NCI-H2171 treated with DMSO at 0.1 percent for 48 hours (cell line): ENCODE results near the gene SLC25A18.
"Not testable (repeated sequence)": the region's sequence is repeated elsewhere in the genome, so short reads cannot be mapped to it uniquely, and the experiment has no call there.

Source experiments
- DNase-seq: peaks from one replicate; lab custom pipeline; 2025; lab: John Stamatoyannopoulos, UW

The SLC25A18 gene, protein sequence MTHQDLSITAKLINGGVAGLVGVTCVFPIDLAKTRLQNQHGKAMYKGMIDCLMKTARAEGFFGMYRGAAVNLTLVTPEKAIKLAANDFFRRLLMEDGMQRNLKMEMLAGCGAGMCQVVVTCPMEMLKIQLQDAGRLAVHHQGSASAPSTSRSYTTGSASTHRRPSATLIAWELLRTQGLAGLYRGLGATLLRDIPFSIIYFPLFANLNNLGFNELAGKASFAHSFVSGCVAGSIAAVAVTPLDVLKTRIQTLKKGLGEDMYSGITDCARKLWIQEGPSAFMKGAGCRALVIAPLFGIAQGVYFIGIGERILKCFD

DNA sequence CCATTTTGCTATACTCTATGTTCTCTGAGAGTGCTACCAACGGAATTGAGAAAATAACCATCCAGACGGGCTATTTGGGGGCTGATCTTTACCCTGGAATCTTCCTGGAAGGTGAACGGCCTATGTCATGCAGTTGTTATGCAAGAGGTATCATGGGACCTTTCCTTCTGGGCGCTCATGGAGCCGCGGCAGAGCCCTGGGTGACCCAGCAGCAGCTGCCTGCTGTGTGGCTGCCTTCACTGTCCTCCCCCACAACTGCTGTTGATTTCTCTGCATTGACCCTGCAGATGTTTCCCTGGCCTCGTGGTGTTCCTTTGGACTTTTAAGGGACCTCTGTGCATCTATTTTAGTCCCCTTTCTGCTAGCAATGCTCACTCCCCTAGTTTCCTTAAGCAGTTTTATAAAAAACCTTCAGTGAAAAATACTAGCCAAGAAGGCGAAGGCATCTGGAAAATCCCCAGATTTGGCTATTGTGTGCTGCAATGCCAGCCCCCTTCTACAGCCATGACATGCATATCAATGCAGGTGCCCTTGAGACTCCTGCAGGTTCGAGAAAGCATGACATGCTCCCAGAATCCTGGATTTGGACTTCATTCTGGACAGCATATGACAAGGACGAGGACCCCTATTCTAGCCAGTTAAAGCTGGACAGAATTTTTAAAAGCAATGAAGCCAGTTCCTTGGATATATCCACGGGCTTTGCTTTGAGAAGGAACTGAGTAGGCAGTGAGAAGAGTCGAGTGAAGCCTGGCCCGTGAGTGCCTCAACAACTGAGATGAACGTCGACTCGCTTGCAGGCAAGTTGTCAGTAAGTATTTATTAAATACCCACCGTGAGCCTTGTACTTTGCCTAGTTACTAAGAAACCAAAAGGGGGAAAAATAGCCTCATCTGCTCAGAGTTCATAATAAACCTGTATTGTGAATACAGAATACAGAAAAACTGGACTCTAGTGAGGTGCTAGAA lies at the start of gene SLC25A18:
TSS of gene SLC25A18 (plus strand) at position 593 of the 965 bp plus-strand sequence. CDS start 16,447 bp downstream, outside the sequence.
- peak; percentile 29 for DNase-seq

DNA sequence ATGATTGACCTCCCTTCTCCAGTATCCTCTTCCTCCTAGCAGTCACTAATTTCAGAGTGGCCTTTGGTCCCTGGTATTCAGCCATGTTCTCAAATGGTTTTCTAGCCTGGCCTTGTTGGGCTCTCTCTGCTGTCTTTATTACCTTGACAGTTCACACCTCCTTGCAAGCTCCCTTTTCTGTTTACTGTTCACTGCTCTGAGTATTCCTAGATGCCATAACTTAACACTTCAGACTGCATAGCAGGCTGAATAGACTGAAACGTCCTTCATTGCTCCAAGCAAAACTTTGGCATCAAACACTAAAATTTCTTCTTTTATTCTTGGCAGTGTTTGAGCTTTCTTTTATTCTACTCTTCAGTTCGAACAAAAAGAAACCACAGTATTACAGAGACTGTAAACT lies 49.7 kb upstream of the SLC25A18 start:
- DNase-seq = no peak

DNA sequence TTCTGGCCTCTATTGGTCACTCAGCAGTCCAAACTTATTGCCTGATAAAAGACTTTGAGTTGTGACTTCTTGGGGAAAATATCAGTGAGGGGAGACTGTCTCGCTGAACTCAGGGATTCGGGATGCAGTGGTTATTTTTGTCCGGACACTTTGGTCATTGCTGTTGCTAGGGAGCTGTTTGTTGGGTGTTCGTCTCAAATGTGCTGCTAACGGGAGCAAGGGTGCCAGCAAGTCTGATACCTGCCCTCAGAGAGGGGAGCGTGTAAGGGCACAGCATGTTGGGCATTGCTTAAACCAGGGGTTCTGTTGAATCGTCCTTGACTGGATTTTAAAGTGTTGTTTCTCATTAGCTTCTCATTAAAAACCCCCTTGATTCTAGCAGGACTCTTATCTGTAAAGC lies 49.2 kb upstream of the SLC25A18 start:
- no peak for DNase-seq

DNA sequence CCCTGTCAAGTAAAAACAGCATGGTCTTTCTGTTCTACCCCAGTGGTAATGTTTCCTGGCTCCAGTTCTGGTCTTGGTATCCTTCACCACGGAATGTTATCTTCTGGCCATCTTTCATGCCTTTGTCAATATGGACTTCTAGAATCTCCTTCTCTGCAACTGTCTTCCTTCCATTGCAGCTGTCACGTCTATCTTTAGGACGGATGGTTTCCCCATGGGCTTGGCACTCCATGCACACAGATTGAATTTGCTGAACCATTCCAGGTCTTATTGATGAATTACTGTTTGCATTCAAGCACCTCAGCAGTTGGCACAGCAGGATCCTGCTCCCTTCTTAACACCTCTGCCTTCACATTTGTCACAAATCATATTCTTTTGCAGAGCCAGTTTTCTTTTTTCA lies 44.9 kb upstream of the SLC25A18 start:
- peak; percentile 25 for DNase-seq

DNA sequence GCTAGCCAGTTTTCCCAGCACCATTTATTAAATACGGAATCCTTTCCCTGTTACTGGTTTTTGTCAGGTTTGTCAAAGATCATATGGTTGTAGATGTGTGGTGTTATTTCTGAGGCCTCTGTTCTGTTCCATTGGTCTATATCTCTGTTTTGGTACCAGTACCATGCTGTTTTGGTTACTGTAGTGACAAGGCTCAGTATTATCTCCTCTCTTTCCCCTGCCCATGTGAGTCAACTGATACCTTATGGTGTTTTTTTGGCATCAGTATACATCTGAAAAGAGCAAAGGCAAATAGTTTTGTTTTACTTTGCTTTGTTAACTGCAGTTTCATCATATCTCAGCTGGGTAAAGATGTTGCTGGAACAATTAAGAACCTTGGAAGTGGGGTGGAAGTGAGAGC lies 41.3 kb upstream of the SLC25A18 start:
- not testable (repeated sequence) for DNase-seq

DNA sequence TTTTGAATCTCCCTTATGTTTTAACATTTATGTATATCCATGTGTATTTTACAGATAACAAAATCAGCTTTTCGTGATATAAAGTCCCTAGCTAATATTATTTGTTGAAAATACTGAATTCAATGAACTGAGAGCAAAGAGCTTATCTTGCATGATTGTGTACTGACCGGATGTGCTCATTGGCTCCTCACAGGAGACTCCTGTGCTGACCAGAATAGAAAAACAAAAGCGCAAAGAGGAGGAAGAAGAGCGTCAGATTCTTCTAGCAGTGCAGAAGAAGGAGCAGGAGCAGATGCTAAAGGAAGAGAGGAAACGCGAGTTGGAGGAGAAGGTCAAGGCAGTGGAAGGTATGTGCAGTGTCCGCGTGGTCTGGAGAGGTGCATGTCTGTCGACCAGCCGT lies 39.4 kb upstream of the SLC25A18 start:
- DNase-seq = no peak

DNA sequence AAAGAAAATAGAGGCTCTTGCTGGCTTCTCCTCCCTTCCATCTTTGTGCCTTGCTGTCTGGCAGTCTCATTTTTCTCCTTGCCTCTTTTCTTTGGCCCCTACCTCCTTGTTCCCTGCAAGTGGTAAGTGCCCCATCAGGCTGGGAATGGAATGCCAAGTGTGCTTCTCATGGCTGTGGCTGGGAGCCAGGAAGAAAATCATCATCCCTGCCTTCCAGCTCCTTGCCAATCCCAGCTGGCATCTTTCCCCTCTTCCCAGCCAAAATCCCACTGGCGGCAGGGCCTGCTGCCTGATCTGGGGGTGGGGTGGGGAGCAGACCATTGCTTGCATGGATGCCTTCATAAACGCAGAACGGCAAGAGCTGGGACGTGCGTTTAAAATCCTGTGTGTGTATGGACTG lies 27.0 kb upstream of the SLC25A18 start:
- DNase-seq = peak; percentile 60

DNA sequence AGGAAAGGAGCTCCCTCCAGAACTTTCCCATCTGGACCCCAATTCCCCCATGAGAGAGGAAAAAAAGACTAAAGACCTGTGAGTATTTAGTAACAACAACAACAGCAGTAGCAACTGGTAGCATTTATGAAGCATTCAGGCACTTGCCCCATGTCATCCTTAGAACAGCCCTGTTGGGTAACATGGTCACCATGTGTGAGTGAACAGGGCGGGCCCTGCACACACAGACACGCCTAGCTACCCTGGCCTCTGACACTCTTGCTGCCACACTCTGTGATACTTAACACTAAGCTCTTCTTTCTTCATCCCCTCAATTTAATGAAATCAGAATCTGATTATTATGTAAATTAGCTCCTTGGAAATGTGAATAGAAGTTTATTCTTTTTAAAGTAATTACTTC lies 26.1 kb upstream of the SLC25A18 start:
- no peak for DNase-seq

DNA sequence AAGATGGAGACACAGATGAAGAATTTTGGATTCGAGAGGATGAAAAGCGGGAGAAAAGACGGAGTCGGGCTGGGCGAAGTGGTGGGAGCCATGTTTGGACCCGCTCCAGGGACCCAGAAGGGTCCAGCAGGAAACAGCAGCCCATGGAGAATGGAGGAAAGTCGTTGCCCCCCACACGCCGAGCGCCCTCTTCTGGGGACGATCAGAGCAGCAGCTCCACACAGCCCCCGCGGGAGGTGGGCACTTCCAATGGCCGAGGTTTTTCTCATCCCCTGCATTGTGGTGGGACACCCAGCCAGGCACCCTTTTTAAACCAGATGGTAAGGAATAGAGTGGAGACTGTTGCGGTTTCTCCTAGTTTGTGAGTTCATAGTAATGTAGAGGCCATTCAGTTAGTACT lies 22.8 kb upstream of the SLC25A18 start:
- no peak for DNase-seq

DNA sequence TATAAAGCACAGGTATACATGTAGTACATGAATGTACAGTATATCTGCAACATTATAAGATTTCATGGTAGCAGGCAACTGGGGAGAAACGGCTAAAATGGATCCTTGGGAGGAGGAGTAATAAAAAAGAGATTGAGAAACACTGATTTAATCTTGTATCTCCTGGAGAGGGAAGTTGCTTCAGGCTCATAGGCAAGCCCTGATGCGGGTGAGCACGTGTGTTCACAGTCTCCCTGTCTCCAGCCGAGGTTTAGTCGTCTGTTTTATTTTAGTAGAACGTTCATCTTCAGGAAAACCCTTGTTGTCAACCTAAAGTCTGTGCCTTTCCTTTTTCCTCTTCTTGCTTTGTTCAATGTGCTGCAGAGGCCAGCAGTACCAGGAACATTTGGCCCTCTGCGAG lies 21.8 kb upstream of the SLC25A18 start:
- no peak for DNase-seq

DNA sequence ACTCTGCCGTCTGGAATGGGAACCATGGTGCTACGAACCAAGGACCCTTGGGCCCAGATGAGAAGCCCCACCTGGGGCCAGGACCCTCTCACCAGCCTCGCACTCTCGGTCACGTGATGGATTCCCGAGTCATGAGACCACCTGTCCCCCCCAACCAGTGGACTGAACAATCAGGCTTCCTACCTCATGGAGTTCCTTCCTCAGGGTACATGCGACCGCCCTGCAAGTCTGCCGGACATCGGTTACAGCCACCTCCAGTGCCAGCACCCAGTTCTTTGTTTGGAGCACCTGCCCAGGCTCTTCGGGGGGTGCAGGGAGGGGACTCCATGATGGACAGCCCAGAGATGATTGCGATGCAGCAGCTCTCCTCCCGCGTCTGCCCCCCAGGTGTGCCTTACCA lies 20.8 kb upstream of the SLC25A18 start:
- DNase-seq = no peak

DNA sequence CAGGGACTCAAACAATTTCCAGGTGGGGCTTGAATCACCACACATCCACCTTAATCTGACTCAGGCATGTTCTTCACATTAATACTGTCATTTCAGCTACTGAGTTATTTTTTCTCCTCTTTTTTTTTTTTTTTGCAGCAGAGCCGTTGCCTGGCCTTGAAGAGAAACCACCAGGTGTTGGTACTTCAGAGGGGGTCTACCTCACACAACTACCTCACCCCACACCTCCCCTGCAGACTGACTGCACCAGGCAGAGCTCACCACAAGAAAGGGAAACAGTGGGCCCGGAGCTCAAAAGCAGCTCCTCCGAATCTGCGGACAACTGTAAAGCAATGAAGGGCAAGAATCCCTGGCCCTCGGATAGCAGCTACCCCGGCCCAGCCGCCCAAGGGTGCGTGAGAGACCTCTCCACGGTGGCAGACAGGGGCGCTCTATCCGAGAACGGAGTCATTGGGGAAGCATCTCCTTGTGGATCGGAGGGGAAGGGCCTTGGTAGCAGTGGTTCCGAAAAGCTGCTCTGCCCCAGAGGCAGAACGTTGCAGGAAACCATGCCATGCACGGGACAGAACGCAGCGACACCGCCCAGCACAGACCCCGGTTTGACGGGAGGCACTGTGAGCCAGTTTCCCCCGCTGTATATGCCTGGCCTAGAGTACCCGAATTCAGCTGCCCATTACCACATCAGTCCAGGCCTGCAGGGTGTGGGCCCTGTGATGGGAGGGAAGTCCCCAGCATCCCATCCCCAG lies 15.1 kb upstream of the SLC25A18 start:
- DNase-seq = no peak

DNA sequence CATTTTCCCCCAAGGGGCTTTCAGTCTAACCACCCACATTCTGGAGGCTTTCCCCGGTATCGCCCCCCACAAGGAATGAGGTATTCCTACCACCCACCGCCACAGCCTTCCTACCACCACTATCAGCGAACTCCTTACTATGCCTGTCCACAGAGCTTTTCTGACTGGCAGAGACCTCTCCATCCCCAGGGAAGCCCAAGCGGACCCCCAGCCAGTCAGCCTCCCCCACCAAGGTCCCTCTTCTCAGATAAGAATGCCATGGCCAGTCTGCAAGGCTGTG lies 14.6 kb upstream of the SLC25A18 start:
- DNase-seq = no peak

DNA sequence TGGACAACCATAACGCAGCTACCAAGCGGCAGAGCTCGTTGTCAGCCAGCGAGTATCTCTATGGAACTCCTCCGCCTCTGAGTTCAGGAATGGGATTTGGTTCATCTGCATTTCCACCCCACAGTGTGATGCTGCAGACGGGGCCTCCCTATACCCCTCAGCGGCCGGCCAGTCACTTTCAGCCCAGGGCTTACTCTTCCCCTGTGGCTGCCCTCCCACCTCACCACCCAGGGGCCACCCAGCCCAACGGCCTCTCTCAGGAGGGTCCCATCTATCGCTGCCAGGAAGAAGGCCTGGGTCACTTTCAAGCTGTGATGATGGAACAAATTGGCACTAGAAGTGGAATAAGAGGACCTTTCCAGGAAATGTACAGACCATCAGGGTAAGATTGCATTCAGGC lies 14.1 kb upstream of the SLC25A18 start:
- no peak for DNase-seq

DNA sequence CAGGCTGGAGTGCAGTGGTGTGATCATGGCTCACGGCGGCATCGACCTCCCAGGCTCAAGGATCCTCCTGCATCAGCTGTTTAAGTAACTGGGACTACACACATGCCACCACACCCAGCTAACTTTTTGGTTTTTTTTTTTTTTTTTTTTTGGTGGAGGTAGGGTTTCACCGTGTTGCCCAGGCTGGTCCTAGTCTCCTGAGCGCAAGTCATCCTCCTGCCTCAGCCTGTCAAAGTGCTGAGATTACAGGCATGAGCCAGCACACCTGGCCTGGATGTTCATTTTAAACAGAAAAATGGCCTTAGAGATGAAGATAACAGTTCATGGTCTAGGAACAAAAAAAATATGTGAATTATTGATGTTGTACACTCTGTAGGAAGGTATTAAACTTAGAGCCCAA lies 13.6 kb upstream of the SLC25A18 start:
- peak; percentile 81 for DNase-seq

DNA sequence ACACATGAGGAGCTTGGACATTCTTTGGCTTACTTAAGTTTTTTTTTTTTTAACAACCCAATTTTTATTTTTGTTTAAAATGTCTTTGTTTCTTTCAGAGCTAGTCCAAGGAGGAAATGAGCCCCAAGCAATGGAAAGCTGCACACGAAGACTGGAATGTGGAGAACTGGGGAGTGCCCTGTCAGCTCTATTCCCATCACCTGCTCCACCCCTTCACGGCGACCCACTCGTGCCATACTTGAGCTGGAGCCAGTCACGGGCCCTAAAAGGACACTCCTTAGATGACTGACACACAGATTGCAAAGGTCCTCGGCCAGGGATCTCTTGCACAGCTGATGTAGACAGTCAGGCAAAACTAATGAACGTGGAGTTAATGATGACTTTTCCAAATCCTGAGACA lies 10.6 kb upstream of the SLC25A18 start:
- no peak for DNase-seq

DNA sequence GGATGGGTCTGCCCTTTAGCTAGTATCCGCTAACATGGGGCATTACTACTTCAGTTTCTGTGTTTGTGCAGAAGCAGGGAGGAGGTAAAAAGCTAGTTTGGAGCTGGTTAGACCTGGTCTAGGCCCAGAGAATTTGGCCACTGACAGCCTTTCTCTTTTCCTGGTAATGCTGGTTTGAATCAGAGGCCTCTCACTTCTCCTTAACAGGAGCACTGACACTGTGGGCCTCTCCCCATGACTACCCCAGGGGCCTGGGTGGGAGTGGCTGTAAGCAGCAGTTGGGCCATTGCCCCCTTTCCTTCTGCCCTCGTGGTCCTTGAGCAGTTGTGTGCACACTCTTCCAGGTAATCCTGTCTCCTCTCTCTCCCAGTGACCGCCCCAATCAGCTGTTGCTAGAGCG lies 8.5 kb upstream of the SLC25A18 start:
- no peak for DNase-seq

DNA sequence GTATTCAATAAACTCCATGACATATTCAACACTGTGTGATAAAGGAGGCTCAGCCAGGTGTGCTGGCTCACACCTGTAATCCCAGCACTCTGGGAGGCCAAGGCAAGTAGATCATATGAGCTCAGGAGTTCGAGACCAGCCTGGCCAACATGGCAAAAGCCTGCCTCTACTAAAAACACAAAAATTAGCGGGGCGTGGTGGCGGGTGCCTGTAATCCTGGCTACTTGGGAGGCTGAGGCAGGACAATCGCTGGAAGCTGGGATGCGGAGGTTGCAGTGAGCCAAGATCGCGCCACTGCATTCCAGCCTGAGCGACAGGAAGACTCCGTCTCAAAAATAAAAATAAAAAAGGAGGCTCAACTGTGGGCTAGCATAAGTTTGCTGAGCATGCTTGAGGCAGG lies 4.1 kb upstream of the SLC25A18 start:
- DNase-seq = no peak

DNA sequence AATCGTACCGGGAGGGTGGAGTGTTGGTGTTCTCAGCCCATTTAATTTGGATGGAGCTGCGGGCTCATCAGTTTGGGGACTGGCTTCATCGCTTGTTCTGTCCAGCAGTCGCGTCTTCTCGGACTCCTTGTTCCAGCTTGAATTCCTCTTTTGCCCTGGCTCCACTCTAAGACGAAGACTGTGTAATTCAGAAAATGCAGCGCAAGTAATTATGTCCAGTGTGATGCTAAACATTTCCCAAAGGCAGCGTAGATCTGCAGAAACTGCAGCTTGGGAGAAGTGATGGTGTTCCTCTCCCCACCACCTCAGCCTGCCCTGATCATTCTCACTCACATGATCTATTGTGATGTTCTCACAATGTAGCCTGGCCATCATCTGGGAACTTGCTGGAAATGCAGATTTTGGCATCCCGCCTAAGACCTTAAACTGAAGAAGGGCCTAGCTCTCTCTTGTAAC lies 666 bp downstream of the SLC25A18 start:
- no peak for DNase-seq

DNA sequence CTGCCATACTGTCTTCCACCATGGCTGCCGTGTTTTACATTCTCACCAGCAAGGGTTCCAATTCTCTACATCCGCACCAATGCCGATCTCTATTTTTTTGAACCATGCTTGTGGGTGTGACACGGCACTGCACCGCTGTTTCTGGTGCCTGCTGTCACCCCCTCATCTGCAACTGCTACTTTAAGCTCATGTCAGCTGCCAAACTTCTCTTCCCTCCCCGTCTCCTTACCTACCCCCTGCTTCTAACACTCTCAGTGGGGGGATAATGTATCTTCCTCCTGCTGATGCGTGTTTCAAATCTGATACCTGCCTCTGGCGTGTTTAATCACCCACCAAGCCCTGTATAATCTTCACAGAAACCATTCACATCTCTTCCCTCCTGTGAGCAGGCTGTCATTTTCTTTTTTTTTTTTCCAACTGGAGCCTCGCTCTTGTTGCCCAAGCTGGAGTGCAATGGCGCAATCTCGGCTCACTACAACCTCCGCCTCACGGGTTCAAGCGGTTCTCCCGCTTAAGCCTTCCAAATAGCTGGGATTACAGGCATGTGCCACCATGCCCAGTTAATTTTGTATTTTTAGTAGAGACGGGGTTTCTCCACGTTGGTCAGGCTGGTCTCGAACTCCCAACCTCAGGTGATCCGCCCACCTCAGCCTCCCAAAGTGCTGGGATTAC lies 2.9 kb downstream of the SLC25A18 start:
- peak; percentile 58 for DNase-seq

DNA sequence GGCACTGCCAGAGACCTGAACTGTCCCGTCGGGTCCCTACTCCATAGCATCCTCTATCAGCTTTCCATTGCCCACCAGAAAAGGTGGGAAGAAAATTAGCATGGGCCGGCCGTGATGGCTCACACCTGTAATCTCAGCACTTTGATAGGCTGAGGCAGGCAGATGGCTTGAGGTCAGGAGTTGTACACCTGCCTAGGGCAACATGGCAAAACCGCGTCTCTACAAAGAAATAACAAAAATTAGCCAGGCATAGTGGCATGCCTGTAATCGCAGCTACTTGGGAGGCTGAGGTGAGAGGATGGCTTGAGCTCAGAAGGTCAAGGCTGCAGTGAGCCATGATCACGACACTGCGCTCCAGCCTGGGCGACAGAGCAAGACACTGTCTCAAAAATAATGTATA lies 3.5 kb downstream of the SLC25A18 start:
- DNase-seq = no peak

DNA sequence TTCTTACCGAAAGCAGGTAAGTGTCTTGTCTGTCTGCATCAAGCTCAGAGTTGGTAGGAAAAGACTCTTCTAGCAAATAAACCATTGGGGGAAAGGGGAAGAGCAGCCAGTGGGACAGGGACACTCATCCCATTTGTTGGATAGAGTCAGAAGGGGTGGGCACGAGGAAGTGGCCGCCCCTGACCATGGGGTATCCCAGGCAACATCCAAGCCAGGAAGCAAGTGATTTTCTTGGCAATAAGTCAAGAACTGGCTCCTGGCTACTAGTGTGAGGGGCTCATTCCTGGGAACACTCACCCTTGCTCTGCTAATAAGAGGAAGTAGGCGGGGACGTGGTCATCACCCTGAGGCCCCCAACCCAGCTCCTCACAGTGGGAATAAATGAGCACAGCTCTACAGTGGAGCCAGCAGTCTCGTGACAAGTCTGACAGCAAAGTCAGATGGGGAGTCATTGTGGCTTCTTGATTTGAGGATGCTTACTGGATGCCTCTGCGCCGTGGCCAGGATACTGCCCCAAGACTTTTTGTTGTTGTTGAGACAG lies 6.7 kb downstream of the SLC25A18 start:
- no peak for DNase-seq
